Keratinocyte (primary cell): ENCODE results near the gene PLAC1. TPM values are rescaled to one million over a fixed set of nuclear protein-coding genes. Genes with fewer than 3 reads are reported as not detected.
A peak's percentile ranks its signal among the peaks of the same experiment; 100 is the strongest.

Experiments
- DNase-seq: peaks from one replicate; pipeline ENCODE4 v3.0.0-alpha.2; 2011; ENCODE audit warnings: low read depth, missing footprints, low spot score
- FAIRE-seq: peaks from 2 replicates; lab custom pipeline; 2011; peaks lifted over from hg19 to GRCh38; lab: Jason Lieb, UNC
- H2AFZ ChIP-seq: 2 replicates; pipeline ENCODE4 v1.6.0; 2012; ENCODE audit warnings: low read length, control low read depth, inconsistent platforms; ENCODE audit not compliant: control insufficient read depth
- H3K27ac ChIP-seq: 2 replicates; pipeline ENCODE4 v1.5.1; 2011; ENCODE audit warnings: low read length; ENCODE audit not compliant: control insufficient read depth, insufficient read depth
- H3K27me3 ChIP-seq: 3 replicates; pipeline ENCODE4 v1.6.0; 2011; ENCODE audit warnings: low read length; ENCODE audit not compliant: control insufficient read depth, insufficient read depth; ENCODE audit errors: extremely low read depth
- H3K36me3 ChIP-seq, 2 experiments: 2 replicates in 1 of 2; 3 replicates in 1 of 2; pipeline ENCODE4 v1.5.1; 2011; ENCODE audit warnings: low read length in 2 of 2, mild to moderate bottlenecking in 1 of 2; ENCODE audit not compliant: control insufficient read depth in 2 of 2, insufficient read depth in 2 of 2; ENCODE audit errors: extremely low read depth in 1 of 2
- H3K4me1 ChIP-seq: 3 replicates; pipeline ENCODE4 v1.5.1; 2011; ENCODE audit warnings: low read length; ENCODE audit not compliant: control insufficient read depth, insufficient read depth; ENCODE audit errors: extremely low read depth
- H3K4me2 ChIP-seq: 3 replicates; pipeline ENCODE4 v1.6.0; 2011; ENCODE audit warnings: low read depth, low read length; ENCODE audit not compliant: control insufficient read depth, insufficient read depth; ENCODE audit errors: extremely low read depth
- H3K4me3 ChIP-seq, 3 experiments: fragments of 200-600 bp in 1 of 3; sonication (generic) in 1 of 3; 2 replicates in 2 of 3; 3 replicates in 1 of 3; pipeline ENCODE4 v1.5.1; 2011 to 2016; ENCODE audit warnings: low read length in 3 of 3, mild to moderate bottlenecking in 3 of 3, control low read depth in 2 of 3, inconsistent platforms in 1 of 3, low read depth in 1 of 3, mixed read lengths in 1 of 3, mixed run types in 1 of 3, moderate library complexity in 1 of 3; ENCODE audit not compliant: control insufficient read depth in 2 of 3, insufficient read depth in 2 of 3; ENCODE audit errors: extremely low read depth in 1 of 3
- H3K79me2 ChIP-seq: 2 replicates; pipeline ENCODE4 v1.6.0; 2012; ENCODE audit warnings: low read length; ENCODE audit not compliant: control insufficient read depth, insufficient read depth
- H3K9ac ChIP-seq: 3 replicates; pipeline ENCODE4 v1.6.0; 2011; ENCODE audit warnings: low read length; ENCODE audit not compliant: control insufficient read depth, insufficient read depth; ENCODE audit errors: extremely low read depth
- H3K9me1 ChIP-seq: 3 replicates; pipeline ENCODE4 v1.6.0; 2011; ENCODE audit warnings: low read length; ENCODE audit not compliant: control insufficient read depth, insufficient read depth; ENCODE audit errors: extremely low read depth
- H3K9me3 ChIP-seq: 2 replicates; pipeline ENCODE4 v1.5.1; 2012; ENCODE audit warnings: low read depth, low read length; ENCODE audit not compliant: control insufficient read depth
- H4K20me1 ChIP-seq: 3 replicates; pipeline ENCODE4 v1.6.0; 2011; ENCODE audit warnings: low read length; ENCODE audit not compliant: control insufficient read depth, insufficient read depth; ENCODE audit errors: extremely low read depth
- EZH2 ChIP-seq: IDR thresholded peaks from one replicate; pipeline ENCODE4 v1.6.1; 2012; ENCODE audit warnings: inconsistent platforms, mild to moderate bottlenecking, low read length, moderate library complexity
- dilution Hi-C: fragments of 300-500 bp; cut with MboI; formaldehyde crosslinking; loops from one replicate; pipeline ENCODE4 v1.7.0; 2020; ENCODE audit warnings: low sequenced_read_pairs; ENCODE audit not compliant: extremely low pct_ligation_motif_present
- polyA plus RNA-seq, 5 experiments: library from polyadenylated mRNA; depleted of rRNA in 3 of 5; stranded (reverse) in 3 of 5; stranded (forward) in 1 of 5; unstranded in 1 of 5; fragments of >200 nt; gene quantifications; 1 replicate in 1 of 5; 2 replicates in 3 of 5; 3 replicates in 1 of 5; pipeline versions ENCODE4 v1.2.1 to v1.2.3, GENCODE V29; 2011 to 2012; ENCODE audit warnings: missing spikeins in 2 of 5, low read depth in 1 of 5, low replicate concordance in 1 of 5
- TF ChIP-seq, protein P1 (sequence below), 3 experiments: IDR thresholded peaks in 1 of 3; conservative IDR thresholded peaks in 1 of 3; optimal IDR thresholded peaks in 1 of 3; 2 replicates in 2 of 3; 3 replicates in 1 of 3; pipeline versions ENCODE3 to v1.5.1; 2011; ENCODE audit warnings: low read length in 3 of 3, mild to moderate bottlenecking in 3 of 3, moderate library complexity in 2 of 3, control low read depth in 1 of 3, inconsistent platforms in 1 of 3; ENCODE audit not compliant: insufficient read depth in 2 of 3; ENCODE audit errors: extremely low read depth in 1 of 3

PLAC1 gene
- polyA plus RNA-seq, 1 donor (not counting 4 experiments of a cell fraction or from before 2014, with no cell fraction given), result 8.5 TPM

DNA sequence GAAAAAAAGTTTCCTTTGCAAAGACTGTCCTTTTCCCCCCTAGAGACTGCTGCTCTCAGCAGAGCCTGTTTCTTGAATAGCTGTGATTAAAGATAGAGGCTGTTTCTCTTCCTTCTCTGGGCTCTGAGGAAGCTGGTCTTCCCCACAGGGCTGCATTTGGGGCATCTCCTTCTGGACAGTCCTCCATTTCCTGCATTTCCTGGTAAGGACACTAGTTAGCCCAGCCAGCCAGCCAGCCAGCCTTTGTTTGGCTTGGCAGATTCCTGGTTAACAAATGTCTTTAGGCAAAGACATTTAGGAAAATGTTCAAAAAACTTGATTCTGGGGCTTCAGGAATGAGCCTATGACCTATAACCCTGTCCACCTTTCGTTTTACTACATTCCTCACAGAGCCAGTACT lies 34.0 kb upstream of the PLAC1 start:
- Histone ChIP-seq H4K20me1 (no peaks in the 10 kb centered on the region), H3K4me2 (no peak overlapping the region), H2AFZ (no peak overlapping the region), H3K36me3 (no peaks in the 10 kb centered on the region), H3K4me3 (no peak overlapping the region), H3K9me1 (no peaks in the 10 kb centered on the region), H3K4me1 (peaks cover 56% of the 10 kb centered on the region), H3K27me3 (no peaks in the 10 kb centered on the region), H3K27ac (peak overlapping the region; percentile 13), H3K79me2 (no peaks in the 10 kb centered on the region), H3K9me3 (no peaks in the 10 kb centered on the region), H3K9ac (no peak overlapping the region)
- TF ChIP-seq, protein P1, sequence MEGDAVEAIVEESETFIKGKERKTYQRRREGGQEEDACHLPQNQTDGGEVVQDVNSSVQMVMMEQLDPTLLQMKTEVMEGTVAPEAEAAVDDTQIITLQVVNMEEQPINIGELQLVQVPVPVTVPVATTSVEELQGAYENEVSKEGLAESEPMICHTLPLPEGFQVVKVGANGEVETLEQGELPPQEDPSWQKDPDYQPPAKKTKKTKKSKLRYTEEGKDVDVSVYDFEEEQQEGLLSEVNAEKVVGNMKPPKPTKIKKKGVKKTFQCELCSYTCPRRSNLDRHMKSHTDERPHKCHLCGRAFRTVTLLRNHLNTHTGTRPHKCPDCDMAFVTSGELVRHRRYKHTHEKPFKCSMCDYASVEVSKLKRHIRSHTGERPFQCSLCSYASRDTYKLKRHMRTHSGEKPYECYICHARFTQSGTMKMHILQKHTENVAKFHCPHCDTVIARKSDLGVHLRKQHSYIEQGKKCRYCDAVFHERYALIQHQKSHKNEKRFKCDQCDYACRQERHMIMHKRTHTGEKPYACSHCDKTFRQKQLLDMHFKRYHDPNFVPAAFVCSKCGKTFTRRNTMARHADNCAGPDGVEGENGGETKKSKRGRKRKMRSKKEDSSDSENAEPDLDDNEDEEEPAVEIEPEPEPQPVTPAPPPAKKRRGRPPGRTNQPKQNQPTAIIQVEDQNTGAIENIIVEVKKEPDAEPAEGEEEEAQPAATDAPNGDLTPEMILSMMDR (optimal IDR thresholded peaks at IDR 0.05 in 1 of 3, IDR thresholded peaks at IDR 0.05 in 1 of 3, conservative IDR thresholded peaks at IDR 0.05 in 1 of 3; ENCODE audit: extremely low read depth in 1 of 3, insufficient read depth in 2 of 3, low read length in 3 of 3), result no peak
- dilution Hi-C loops, result no loop called here
- DNase-seq (no peak), FAIRE-seq (no peak)

DNA sequence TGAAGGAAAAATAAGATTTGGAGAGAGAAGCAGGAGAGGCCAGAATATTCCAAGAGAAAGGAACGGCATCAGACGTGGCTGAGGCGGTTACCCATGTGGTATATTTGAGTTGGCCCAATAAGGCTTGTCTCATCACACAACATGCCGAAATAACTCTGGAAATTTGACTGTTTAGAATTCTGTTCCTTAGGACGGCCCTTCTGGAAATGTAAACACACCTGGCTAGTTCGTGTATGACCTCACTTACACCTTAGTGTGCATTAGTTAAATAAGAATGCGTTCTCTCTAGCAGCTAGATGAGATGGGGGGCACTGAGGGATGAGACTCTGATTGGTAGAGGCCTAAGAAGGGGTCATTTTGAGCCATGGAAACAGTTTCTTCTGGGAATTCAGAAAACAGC lies 33.2 kb upstream of the PLAC1 start:
- no peaks in the 10 kb centered on the region for H3K79me2 ChIP-seq
- H3K9ac ChIP-seq, result no peak overlapping the region
- no peak overlapping the region for H3K4me3 ChIP-seq
- no peaks in the 10 kb centered on the region for H3K9me3 ChIP-seq
- H3K36me3 ChIP-seq, result no peaks in the 10 kb centered on the region
- no peak overlapping the region for H3K27ac ChIP-seq
- peaks cover 56% of the 10 kb centered on the region for H3K4me1 ChIP-seq
- H4K20me1 ChIP-seq, result no peaks in the 10 kb centered on the region
- H3K27me3 ChIP-seq, result no peaks in the 10 kb centered on the region
- DNase-seq (no peak), FAIRE-seq (no peak)
- no peaks in the 10 kb centered on the region for H3K9me1 ChIP-seq
- no peak overlapping the region for H2AFZ ChIP-seq
- TF ChIP-seq EZH2, result no peak
- TF ChIP-seq, protein P1 (optimal IDR thresholded peaks at IDR 0.05 in 1 of 3, IDR thresholded peaks at IDR 0.05 in 1 of 3, conservative IDR thresholded peaks at IDR 0.05 in 1 of 3; ENCODE audit: extremely low read depth in 1 of 3, insufficient read depth in 2 of 3, low read length in 3 of 3), result no peak
- no peak overlapping the region for H3K4me2 ChIP-seq
- dilution Hi-C loops, result no loop called here
